Measurements from ENCODE around the gene GPR3.
A peak's percentile ranks its signal among the peaks of the same experiment; 100 is the strongest.

DNA sequence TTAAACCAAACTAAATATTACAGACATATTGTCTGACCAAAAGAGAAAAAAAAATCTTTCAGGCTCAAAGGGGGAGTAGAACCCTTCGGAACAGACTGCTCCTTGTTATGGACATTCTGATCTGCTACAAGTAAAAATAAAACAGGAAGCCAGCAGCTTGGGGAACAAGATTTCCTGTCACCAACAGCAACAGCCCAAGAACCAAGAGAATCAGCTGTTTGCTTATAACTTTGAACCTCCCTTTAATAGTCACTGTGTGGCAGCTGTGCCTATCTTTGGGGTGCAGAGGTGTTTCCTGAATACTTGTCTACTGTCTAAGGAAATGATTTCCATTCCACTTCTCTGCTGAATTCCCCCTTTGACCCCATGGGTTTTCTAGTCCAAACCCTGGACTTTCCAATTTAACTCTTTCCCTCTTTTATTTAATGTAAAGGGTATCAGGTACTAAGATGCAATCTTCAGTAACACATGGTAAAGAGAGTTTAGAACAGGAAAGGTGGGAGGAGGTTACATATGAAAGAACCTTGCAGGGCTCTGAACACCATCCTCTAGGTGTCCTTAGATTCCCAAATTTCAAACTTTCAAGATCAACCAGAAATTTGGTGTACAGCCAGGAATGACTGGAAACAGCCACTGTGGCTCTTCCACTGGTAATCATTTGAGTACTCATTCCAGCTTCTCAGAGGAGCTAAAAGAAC is 38.6 kb downstream of the GPR3 start:
- TF ChIP-seq, protein P1, sequence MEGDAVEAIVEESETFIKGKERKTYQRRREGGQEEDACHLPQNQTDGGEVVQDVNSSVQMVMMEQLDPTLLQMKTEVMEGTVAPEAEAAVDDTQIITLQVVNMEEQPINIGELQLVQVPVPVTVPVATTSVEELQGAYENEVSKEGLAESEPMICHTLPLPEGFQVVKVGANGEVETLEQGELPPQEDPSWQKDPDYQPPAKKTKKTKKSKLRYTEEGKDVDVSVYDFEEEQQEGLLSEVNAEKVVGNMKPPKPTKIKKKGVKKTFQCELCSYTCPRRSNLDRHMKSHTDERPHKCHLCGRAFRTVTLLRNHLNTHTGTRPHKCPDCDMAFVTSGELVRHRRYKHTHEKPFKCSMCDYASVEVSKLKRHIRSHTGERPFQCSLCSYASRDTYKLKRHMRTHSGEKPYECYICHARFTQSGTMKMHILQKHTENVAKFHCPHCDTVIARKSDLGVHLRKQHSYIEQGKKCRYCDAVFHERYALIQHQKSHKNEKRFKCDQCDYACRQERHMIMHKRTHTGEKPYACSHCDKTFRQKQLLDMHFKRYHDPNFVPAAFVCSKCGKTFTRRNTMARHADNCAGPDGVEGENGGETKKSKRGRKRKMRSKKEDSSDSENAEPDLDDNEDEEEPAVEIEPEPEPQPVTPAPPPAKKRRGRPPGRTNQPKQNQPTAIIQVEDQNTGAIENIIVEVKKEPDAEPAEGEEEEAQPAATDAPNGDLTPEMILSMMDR (IDR thresholded peaks at IDR 0.05) = peak in 2 of 3 experiments; percentile 20 to 29
- TF ChIP-seq POLR2A (IDR thresholded peaks at IDR 0.05; ENCODE audit: low read depth) (no peak), EP300 (IDR thresholded peaks at IDR 0.05) (peak; percentile 62)

All from esophagus muscularis mucosa (tissue), 4 donors.